Fibroblast of peridontal ligament (primary cell): ENCODE measurements around the gene DNAJC5.
A peak's percentile ranks its signal among the peaks of the same experiment; 100 is the strongest.
"Not testable (repeated sequence)": the region's sequence is repeated elsewhere in the genome, so short reads cannot be mapped to it uniquely, and the experiment has no call there.

Experiments used
- DNase-seq: peaks from one replicate; pipeline ENCODE4 v3.0.0-alpha.2; 2010; ENCODE audit errors: extremely low read depth

The DNAJC5 gene

DNA sequence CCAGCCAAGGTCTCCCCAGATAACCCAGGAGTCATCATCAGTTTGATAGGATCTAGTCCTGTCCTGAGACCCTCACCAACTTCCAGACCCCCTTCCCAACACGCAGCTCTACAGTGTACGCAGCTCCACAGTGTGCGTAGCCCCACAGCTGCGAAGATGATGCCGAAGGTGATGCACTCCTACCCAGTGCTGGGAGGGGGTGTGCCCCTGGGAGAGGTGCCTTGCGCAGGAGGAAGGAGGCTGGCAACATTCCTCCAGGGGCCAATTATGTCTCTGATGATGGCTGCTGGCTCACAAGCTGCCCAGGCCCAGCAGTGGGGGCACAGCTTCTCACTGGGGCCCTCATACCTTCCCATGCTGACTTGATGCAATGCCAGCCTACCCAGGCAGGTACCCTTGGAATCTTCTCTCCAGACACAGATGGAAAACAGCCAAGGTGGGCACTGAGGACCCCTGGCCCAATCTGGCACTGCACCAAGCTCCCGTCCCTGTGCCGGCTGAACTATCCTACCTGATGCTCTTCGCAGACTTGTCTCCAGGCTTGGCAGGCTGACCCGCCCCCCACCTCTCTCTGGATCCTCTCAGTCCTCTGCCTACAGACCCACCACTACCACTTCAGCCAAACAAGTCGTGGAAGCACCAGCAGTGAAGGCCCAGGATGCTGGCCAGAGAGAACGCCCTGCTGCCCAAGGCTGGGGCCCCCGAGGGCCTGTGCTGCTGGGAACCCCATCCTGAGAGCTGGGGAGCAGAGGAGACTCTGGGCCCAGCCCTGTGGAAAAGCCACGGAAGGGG is 73.4 kb downstream of the DNAJC5 start:
- no peak for DNase-seq

DNA sequence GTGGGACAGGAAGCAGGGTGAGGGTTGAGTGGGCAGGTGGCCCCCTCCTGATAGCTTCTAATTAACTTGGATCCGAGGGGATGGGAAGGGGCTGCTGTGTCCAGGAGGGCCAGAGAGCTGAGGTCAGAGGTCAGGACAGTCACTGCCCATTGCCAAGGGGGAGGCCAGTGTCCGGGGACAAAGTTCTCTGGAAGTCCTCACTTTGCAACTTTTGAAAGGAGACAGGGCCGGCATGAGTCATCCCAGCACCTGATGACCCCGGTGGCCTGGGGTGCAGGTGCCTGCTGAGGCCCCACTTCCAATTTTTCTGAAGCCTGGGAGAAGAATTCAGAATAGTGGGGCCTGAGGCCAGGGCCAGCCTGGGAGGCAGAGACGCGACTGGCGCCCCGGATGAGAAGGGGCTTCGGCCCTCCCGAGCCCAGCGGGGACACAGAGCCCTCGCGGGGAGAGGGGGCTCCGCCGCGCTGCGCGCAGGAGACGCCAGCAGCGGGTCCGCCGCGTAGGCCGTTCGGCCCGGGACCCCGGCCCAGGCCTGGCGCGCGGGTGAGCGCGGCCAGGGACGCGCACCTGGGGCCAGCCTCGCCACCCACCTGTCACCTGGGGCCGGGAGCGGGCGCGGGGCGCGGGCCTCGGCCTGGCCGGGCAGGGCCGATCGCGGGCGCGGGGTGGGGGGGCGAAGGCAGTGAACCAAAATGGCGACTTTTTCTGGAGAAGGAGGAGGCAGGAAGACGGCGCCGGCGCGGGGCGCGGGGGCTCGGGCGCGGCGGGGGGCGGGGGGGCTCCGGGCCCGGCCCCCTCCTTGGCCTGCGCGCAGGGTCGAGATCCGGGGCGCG is 74.2 kb downstream of the DNAJC5 start:
- no peak for DNase-seq

DNA sequence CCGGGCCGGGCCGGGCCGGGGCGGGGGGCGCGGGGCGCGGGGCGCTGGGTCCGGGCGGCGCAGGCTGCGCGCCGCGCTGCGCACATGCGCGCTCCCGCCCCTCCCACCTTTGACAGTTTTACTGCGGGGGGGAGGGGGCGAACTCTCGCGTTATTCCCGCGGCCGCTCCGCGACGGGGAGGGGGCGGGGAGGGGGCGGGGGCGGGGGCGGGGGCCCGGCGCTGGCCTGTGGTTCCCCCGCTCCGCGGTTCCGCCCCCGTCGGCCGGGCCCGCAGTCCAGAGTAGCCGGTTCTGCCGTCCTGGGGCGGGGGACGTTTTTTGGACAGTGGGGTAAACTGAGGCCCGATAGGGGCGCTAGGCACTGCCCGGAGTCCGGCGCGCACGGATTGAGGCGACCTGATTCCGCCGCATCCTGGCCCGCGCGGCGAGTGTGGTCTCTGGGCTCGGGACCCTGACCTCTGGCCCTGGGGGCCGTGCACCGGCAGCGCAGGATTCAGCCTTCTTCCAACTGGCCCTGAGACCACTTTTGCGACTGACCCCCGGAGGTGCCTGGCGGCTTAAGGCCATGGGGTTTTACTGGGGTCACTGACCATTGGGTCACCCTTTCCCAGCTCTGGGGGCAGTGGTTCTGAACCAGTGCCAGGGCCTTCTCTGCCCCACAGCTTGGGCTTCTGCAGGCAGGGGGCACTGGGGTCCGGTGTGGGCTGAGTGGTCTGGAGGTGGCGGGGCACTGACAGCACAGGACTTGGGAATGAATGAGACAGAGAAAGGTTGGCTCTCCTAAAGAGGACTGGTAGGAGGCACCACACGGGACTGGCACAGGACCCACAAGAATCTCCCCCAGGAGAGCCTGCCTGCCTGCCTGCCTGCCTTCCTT is 75.2 kb downstream of the DNAJC5 start, which contains the start of gene ZNF512B:
Gene ZNF512B, minus strand, starts transcription at position 93 of the 876 bp plus-strand sequence. CDS start 1,980 bp downstream, outside the sequence.
- DNase-seq: peak; percentile 43

DNA sequence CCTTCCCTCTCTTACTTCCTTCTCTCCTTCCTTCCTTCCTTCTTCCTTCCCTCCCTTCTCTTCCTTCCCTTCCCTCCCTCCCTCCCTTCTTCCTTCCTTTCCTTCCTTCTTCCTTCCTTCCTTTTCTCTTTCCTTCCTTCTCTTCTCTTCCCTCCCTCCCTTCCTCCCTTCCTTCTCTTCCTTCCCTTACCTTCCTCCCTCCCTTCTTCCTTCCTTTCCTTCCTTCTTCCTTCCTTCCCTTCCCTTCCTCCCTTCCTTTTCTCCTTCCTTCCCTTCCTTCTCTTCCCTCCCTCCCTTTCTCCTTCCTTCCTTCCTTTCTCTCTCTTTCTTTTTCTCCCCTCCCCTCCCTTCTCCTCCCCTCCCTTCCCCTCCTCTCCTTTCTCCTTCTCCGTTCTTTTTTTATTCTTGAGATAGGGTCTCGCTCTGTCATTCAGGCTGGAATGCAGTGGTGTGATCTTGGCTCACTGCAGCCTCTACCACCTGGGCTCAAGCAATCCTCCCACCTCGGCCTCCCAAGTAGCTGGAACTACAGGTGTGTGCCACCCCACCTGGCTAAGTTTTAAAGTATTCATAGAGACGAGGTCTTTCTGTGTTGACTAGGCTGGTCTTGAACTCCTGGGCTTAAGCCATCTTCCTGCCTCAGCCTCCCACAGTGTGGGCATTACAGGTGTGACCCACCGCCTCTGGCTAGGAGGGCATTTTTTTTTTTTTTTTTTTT is 75.9 kb downstream of the DNAJC5 start:
- no peak for DNase-seq

DNA sequence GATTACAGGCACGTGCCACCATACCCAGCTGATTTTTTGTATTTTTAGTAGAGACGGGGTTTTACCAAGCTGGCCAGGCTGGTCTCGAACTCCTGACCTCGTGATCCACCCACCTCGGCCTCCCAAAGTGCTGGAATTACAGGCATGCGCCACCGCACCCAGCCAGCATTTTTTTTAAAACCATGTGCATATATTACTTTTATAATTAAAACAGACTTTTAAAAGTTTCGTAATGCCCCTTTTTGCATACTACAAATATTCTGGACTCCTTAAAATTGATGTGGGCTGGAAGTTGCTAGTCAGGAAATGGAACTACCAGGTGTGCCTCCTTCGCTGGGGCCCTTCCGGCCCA is 77.0 kb downstream of the DNAJC5 start:
- not testable (repeated sequence) for DNase-seq

DNA sequence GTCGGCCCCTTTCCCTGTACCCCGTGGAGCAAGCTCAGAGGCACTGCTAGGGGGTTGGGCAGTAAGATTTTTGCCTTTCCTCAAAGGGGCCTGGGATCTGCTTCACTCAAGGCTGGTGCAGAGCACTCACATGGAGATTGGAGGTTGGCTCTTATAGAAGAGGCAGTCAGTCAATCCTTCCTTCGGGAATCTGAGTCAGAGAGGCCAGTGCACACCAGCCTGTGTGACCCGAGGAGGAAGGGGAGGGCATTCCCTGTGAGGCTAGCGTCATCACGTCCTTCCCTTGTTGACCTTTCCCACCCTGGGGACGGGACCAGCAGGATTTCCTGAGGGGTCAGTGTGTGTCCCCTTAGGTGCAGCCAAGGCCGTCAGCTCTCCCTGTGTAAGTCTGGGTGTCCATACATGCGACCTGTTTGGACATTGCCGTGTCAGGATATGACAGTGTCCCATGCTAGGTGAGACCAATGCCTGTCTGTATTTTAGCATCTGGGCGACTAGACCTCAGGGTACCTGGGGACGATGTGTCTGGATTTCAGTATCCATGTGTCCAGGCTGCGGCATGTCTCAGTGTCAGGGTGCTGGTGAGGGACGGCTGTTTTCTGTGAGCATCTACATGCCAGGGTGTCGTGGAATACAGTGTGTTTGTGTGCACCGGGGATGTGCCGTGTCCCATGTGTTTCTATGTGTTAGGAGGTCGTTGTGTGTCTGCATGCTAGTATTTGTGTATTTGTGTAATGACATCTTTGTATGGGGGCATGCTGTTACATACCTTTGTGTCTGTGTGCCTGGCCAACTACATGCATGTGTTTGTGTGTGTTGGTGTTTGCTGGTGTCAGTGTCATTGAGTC is 77.6 kb downstream of the DNAJC5 start:
- no peak for DNase-seq

DNA sequence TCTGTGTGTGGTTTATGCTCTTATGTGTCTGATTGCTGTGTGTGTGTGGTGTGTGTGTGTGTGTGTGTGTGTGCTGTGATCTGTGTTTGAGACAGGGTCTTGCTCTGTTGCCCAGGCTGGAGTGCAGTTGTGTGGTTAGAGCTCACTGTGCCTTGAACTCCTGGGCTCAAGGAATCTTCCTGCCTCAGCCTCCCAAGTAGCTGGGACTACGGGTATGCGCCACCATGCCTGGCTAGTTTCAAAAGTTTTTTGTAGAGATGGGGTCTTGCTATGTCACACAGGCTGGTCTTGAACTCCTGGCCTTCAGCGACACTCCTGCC is 78.2 kb downstream of the DNAJC5 start:
- DNase-seq: no peak

DNA sequence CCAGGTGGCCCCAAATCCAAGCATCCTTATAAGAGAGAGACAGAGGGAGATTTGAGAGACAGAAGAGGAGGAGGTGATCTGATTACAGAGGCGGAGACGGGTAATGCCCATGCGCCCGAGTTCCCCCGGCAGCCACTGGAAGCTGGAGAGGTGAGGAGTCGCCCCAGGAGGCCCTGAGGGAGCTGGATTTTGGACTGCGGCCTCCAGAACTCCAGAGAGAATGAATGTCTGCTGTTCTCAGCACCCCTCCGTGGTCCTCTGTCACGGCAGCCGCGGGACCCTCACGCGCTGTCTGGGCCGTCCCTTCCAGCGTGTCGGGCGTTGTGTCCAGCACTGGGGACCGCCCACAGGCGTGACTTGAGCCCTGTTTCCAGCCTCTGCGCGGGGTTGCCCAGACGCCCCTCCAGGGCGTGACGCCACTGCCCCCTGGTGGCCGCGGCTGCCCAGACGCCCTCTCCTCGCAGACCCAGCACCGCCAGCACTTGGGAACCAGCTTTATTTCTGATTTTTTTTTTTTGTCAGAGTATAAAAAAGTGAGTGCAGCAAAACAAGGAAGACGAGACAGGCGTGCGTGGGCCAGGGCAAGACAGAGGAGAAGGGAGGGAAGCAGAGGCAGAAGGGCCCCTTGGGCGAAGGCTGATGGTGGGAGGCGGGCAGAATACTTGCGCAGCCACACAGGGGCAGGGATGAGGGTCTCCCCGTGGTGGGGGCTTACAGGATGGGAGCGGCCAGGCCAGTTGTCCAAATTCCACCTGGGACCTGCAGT is 78.9 kb downstream of the DNAJC5 start:
- peak; percentile 78 for DNase-seq

DNA sequence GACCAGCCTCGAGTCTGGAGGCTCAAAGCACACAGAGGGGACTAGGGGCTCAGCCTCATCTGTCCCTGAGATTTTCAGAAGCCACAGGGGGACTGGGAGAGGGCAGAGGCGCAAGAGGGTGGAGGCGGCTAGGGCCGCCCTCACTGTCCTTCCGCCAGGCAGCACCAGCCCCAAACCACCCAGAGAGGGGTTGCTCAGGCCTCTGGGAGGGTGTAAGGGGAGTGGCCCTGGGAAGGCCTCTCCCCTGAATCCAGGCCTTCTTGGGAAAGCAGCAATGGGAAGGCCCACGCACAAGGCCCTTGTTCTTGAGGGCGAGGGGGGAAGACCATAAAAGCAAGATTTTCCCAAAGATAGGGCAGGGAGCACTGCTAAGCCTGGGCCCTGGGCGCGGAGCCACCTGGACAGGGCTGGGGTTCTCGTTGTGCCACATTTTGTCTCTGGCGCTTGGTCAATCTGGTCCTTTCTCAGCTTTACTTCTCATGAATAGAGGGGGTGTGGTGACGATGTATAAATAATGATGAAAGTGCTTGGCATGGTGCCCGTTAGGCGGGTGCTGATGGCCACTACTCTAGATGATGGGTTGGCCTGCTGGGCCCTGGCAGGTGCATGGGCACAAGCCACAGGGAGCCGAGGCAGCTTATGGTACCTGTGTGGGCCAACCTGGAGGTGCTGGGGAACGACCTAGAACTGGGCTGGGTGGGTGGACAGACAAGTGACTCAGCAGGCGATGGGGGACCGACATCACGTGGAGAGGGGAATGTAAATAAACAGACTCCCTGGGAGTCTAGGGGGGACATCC is 79.7 kb downstream of the DNAJC5 start:
- no peak for DNase-seq

DNA sequence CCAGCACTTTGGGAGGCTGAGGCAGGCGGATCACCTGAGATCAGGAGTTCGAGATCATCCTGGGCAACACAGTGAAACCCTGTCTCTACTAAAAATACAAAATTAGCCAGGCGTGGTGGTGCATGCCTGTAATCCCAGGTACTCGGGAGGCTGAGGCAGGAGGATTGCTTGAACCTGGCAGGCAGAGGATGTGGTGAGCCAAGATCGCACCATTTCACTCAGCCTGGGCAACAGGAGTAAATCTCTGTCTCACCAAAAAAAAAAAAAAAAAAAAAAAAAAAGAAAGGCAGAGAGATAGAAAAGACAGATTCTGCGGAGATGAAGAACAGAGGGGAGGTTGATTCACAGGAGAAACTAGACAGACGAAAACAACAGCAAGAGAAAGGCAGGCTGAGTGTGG is 81.6 kb downstream of the DNAJC5 start:
- DNase-seq: not testable (repeated sequence)

DNA sequence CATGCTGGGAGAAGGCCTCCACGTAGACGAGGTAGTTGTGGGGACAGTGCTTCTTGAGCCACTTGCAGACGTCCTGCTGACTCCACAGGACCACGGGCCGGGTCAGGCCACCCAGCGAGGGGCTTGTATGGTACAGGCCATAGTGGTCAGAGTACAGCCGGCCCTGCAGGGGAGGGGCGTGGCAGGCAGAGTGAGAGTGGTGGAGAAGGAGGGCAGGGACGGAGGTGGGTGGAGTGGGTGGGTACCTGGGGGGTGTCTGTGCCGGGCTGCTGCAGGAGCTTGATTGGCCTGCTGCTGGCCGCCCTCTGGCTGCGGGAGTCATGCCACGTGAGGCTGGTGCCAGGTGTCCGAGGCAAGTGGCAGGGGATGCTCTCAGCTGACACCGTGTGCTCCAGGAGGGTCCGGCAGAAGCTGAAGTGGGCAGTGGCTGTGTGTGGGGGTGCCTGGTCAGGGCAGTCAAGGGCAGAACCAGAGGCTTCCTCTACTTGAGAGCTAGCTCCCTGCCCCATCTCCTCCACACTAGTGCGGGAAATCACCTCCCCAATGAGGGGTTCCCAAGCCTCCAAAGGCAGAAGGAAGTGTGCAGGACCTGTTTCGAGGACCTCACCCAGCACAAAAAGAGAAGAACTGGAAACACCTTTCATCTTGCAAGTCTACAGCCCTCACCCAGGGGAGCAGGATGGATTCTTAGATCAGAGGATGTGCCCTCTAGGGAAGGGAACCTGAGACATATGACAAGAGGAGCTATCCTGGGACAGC is 82.2 kb downstream of the DNAJC5 start:
- no peak for DNase-seq

DNA sequence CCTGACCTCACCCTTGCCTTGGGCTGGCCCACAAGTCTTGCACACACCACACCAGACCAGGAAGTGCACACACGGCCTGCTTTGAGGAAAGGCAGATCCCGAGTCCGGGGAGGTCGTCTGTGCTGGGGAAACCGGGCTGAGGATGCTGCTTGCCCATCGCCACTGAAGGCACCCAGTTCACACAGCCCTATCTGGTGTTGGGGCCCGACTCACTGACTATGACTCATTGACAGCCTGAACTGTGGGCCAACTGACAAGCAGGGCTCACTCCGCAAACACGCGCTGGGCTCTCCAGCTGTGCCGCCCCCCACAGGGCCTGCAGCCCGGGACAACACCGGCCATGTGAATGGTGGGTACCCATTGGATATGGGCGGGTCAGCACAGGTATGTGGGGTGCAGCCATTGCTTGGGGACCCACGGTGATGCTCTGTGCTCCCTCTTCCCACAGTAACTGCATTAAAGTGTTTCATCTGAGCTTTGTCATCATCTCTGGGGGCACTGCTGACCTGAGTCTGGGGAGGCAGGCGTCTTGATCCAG is 82.9 kb downstream of the DNAJC5 start:
- DNase-seq: peak; percentile 35

DNA sequence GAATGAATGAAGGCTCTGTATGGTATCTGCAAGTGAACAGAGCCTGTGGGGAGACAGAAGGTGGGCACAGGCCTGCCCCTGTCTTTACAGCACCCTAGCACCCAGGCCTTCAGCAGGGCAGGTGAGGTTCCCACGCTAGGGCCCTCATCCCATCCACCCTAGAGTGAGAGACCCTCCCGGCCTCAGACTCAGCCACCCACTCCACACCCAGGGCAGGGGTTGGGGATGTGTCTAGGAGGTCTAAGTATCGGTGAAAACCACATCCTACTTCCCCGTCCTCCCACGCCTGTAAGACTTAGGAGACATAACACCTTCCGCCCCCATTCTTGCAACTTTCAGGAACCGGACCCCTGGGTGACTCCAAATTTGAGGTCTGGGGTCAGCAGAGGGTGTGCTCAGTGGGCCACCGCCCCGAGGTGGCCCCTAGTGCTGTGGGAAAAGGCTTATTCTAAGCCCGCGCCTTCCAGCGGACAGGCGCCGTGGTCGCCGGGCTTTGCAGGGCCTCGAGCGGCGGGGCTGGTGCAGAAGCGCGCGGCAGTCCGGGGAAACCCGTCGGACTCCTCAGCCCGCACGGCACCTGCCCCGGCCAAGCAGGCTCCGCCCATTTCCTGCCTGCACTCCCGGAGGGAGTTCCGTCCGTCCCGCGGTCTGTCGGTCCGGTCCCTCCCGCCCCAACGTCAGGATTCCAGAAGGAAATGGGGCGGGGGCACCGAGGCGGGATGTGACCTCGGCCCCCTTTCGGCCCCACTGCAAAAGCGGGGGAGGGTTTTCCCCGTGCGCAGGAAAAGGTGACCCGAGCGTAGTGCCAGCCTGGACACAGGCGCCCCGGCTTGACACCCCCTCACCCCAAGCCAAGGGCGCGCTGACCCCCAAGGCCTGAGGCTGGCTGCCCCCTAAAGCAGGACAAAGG is 83.6 kb downstream of the DNAJC5 start:
- no peak for DNase-seq

DNA sequence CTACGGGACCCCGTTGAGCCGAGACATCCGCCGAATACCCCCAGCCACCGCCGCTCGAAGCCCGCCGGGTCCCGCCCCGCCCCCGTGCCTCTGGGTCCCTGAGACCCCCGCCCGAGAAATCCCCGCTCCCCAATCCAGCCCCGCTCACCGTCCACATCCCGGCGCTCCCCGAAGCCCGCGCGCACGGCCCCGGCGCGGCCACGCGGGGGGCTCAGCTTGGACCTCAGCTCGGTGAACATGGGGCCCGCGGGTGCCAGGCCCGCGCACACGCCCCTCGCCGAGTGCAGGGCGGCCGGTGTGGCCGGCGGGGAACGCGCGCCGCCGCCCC is 84.3 kb downstream of the DNAJC5 start:
- DNase-seq: no peak

DNA sequence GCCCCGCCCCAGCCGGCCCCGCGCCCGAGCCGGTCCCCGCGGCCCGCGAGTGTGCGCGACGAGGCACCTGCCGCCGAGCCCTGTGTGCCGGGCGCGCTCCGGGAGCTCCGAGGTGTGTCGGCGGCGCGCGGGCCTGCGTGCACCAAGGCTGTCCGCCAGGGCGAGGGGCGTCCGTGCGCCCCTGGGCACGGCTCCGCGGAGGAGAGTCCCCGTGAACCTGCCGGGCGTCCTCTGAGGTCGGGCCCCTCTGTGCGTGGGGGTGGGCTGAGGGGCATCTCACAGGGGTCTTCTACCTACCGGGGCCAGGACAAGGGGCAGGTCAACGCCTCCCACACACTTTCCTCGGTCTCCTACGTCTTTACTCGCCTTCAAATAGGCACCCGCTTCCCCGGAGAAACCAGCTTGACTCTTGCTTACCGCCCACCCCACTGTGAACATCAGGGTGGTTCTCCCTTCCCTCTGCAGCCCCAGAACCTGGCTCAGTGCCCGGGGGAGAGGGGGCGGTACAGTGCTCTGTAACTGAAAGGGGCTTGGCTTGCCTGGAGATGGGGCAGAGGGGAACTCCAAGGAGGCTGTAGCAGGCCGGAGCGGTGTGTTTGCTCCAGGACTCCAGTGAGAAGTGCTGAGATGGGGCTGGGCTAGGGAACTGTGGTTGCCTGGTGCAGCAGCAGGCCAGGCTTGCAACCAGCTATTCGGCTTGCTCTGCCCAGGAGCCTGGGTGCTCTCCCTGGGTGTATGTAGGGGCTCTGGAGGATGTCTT is 84.8 kb downstream of the DNAJC5 start, which contains the start of gene SAMD10:
Gene SAMD10, minus strand, starts transcription at position 86 of the 760 bp plus-strand sequence. CDS start 175 bp downstream, outside the sequence.
- no peak for DNase-seq

DNA sequence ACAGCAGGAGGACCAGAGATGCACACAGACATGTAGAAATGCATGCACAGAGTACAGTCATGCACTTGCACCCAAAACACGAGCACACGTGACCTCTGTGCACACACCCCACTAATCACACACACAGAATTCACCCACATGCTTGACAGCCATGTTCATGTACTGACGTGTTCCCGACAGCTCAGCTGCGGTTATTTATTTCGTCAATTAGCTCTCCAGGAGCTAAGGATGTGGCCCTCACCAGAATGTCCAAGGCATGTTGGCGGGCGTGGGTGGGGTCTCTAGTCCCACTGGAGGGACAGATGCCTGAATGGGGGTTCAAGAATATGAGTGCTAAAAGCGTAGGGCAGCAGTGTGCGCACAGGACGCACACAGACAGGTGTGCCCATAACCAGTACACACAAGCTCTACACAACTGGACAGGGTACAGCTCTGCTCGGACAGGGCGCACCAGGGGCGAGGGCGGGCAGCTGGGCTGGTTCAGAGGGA is 85.4 kb downstream of the DNAJC5 start:
- no peak for DNase-seq
